Endothelial cell of umbilical vein (primary cell): ENCODE results near the gene NPAS1. TPM values are rescaled to one million over a fixed set of nuclear protein-coding genes. Genes with fewer than 3 reads are reported as not detected.

Source experiments
- BruUV-seq: library from RNA; stranded (reverse); fragments of 400-500 nt; replicated peaks from 2 replicates; lab custom pipeline; 2021; lab: Mats Ljungman, UMichigan
- CTCF ChIA-PET: fragments of 300-600, 350-600 bp; sonication (Branson Sonifier 250); formaldehyde crosslinking; loops from one replicate; lab custom pipeline; 2021; ENCODE audit warnings: antibody characterized with exemption, inconsistent platforms; lab: Charles Lee
- POLR2A ChIA-PET: fragments of 300-600, 350-600 bp; sonication (Branson Sonifier 250); formaldehyde crosslinking; loops from one replicate; lab custom pipeline; 2021; ENCODE audit warnings: antibody characterized with exemption, inconsistent platforms; lab: Charles Lee
- DNase-seq: peaks from one replicate; pipeline ENCODE4 v3.0.0-alpha.2; 2011; ENCODE audit warnings: low read depth, low spot score
- FAIRE-seq: peaks from 2 replicates; lab custom pipeline; 2011; peaks lifted over from hg19 to GRCh38; lab: Jason Lieb, UNC
- H2AFZ ChIP-seq: 2 replicates; pipeline ENCODE4 v1.6.0; 2012; ENCODE audit warnings: low read depth, low read length, control low read depth, inconsistent platforms
- H3K27ac ChIP-seq: 2 replicates; pipeline ENCODE4 v1.5.1; 2011; ENCODE audit warnings: low read depth, mild to moderate bottlenecking, control low read depth, low read length, moderate library complexity; ENCODE audit not compliant: insufficient read depth
- H3K27me3 ChIP-seq, 2 experiments: 2 replicates each; pipeline versions ENCODE4 v1.6.0 to v1.6.1; 2011; ENCODE audit warnings: low read length in 2 of 2, mixed read lengths in 1 of 2; ENCODE audit not compliant: control insufficient read depth in 2 of 2, insufficient read depth in 2 of 2
- H3K36me3 ChIP-seq, 2 experiments: 2 replicates in 1 of 2; 3 replicates in 1 of 2; pipeline ENCODE4 v1.5.1; 2011; ENCODE audit warnings: low read length in 2 of 2, mild to moderate bottlenecking in 1 of 2, moderate library complexity in 1 of 2; ENCODE audit not compliant: control insufficient read depth in 2 of 2, insufficient read depth in 2 of 2; ENCODE audit errors: extremely low read depth in 1 of 2
- H3K4me1 ChIP-seq: 3 replicates; pipeline ENCODE4 v1.5.1; 2011; ENCODE audit warnings: mild to moderate bottlenecking, low read length; ENCODE audit not compliant: control insufficient read depth, insufficient read depth; ENCODE audit errors: extremely low read depth
- H3K4me2 ChIP-seq: 2 replicates; pipeline ENCODE4 v1.6.1; 2011; ENCODE audit warnings: low read length, control low read depth, mixed read lengths; ENCODE audit not compliant: insufficient read depth
- H3K4me3 ChIP-seq, 3 experiments: fragments of 200-600 bp in 1 of 3; sonication (generic), shearing (Covaris generic) in 1 of 3; replicated peaks in 1 of 3; 2 replicates each; pipeline ENCODE4 v1.5.1; 2011 to 2016; ENCODE audit warnings: control low read depth in 3 of 3, low read length in 3 of 3, mild to moderate bottlenecking in 2 of 3, inconsistent platforms in 1 of 3, low read depth in 1 of 3, moderate library complexity in 1 of 3; ENCODE audit not compliant: insufficient read depth in 1 of 3
- H3K79me2 ChIP-seq: 2 replicates; pipeline ENCODE4 v1.6.0; 2012; ENCODE audit warnings: low read length, inconsistent platforms; ENCODE audit not compliant: control insufficient read depth, insufficient read depth
- H3K9ac ChIP-seq: replicated peaks from 2 replicates; pipeline ENCODE3; 2011; ENCODE audit warnings: low read length, control low read depth; ENCODE audit not compliant: insufficient read depth; ENCODE audit errors: extremely low read depth
- H3K9me1 ChIP-seq: replicated peaks from 3 replicates; pipeline ENCODE4 v1.6.0; 2011; ENCODE audit warnings: mild to moderate bottlenecking, low read length; ENCODE audit not compliant: control insufficient read depth, insufficient read depth; ENCODE audit errors: extremely low read depth
- H3K9me3 ChIP-seq: replicated peaks from 2 replicates; pipeline ENCODE4 v1.5.1; 2012; ENCODE audit warnings: low read length, inconsistent platforms; ENCODE audit not compliant: control insufficient read depth, insufficient read depth
- H4K20me1 ChIP-seq: replicated peaks from 2 replicates; pipeline ENCODE3; 2011; ENCODE audit warnings: mild to moderate bottlenecking, low read length; ENCODE audit not compliant: control insufficient read depth, insufficient read depth; ENCODE audit errors: extremely low read depth
- CTCF ChIP-seq, 2 donors: IDR thresholded peaks; 1 replicate in 1 of 2; 2 replicates in 1 of 2; pipeline ENCODE4 v1.5.1; 2011; ENCODE audit warnings: low read length in 2 of 2, mild to moderate bottlenecking in 2 of 2, moderate library complexity in 2 of 2, control low read depth in 1 of 2, inconsistent platforms in 1 of 2, low read depth in 1 of 2; ENCODE audit not compliant: insufficient read depth in 1 of 2; ENCODE audit errors: extremely low read depth in 1 of 2
- EZH2 ChIP-seq: IDR thresholded peaks from 2 replicates; pipeline ENCODE4 v1.6.1; 2012; ENCODE audit warnings: borderline replicate concordance, low read depth, mild to moderate bottlenecking, moderate library complexity, low read length, inconsistent platforms; ENCODE audit not compliant: severe bottlenecking
- FOS ChIP-seq: IDR thresholded peaks from 2 replicates; pipeline ENCODE4 v1.6.1; 2011; ENCODE audit warnings: mild to moderate bottlenecking, low read length, moderate library complexity, borderline replicate concordance; ENCODE audit not compliant: insufficient read depth
- GATA2 ChIP-seq: IDR thresholded peaks from 2 replicates; pipeline ENCODE4 v1.7.0; 2011; ENCODE audit warnings: low read depth, mild to moderate bottlenecking, moderate library complexity, mixed read lengths, low read length; ENCODE audit not compliant: insufficient read length, insufficient read depth
- JUN ChIP-seq: IDR thresholded peaks from 2 replicates; pipeline ENCODE4 v1.6.1; 2011; ENCODE audit warnings: borderline replicate concordance, low read depth; ENCODE audit not compliant: insufficient read length, insufficient read depth
- MAX ChIP-seq: IDR thresholded peaks from 2 replicates; pipeline ENCODE4 v1.6.1; 2011; ENCODE audit not compliant: insufficient read depth, insufficient read length
- MYC ChIP-seq: IDR thresholded peaks from one replicate; pipeline ENCODE4 v1.6.1; 2011; ENCODE audit warnings: mild to moderate bottlenecking, low read depth, low read length
- POLR2A ChIP-seq: IDR thresholded peaks from 2 replicates; pipeline ENCODE4 v1.6.1; 2012; ENCODE audit warnings: low read depth, mild to moderate bottlenecking, control low read depth, low read length
- POLR2AphosphoS5 ChIP-seq: IDR thresholded peaks from 2 replicates; pipeline ENCODE4 v1.6.1; 2012; ENCODE audit warnings: low read depth, mild to moderate bottlenecking, control low read depth, low read length, moderate library complexity; ENCODE audit not compliant: insufficient read depth
- dilution Hi-C: fragments of 300-500 bp; cut with MboI; formaldehyde crosslinking; loops from one replicate; pipeline ENCODE4 v1.15.0; 2019; ENCODE audit warnings: low sequenced_read_pairs; ENCODE audit not compliant: extremely low pct_ligation_motif_present
- intact Hi-C: fragments of 100-400 bp; cut with micrococcal nuclease; formaldehyde crosslinking; loops from one replicate; pipeline ENCODE4 v1.10.0; 2022
- polyA plus RNA-seq, 4 experiments: library from polyadenylated mRNA; depleted of rRNA in 3 of 4; stranded (reverse) in 3 of 4; unstranded in 1 of 4; fragments of >200 nt; gene quantifications; 2 replicates each; pipeline versions ENCODE4 v1.2.1 to v1.2.3, GENCODE V29; 2011 to 2012; ENCODE audit warnings: missing spikeins in 1 of 4
- total RNA-seq: library from RNA; stranded (reverse); gene quantifications from 2 replicates; pipeline ENCODE4 v1.2.3, GENCODE V29; 2021

NPAS1 gene
- total and polyA plus RNA-seq, 2 donors (not counting 3 experiments of a cell fraction or from before 2014, with no cell fraction given): 0.18 to 0.62 TPM

- no peak overlapping the region for H3K27ac ChIP-seq
- TF ChIP-seq FOS (no peak), MYC (no peak), GATA2 (no peak)
- no peak overlapping the region for H3K9ac ChIP-seq
- no peaks in the 10 kb centered on the region for H3K9me1 ChIP-seq
- no peak overlapping the region for H2AFZ ChIP-seq
- DNase-seq (no peak), FAIRE-seq (no peak)
- no TSS peak for BruUV-seq
- H3K4me1 ChIP-seq: no peaks in the 10 kb centered on the region
- POLR2A ChIA-PET: no interaction called here
- H3K9me3 ChIP-seq: no peaks in the 10 kb centered on the region
- no peak overlapping the region for H3K4me2 ChIP-seq
- no peak overlapping the region for H3K4me3 ChIP-seq
- H3K36me3 ChIP-seq: peaks cover 19 to 57% of the 10 kb centered on the region in 2 experiments
- no peaks in the 10 kb centered on the region for H3K79me2 ChIP-seq
- dilution Hi-C loops (no loop called here), intact Hi-C loops (no loop called here)
- H3K27me3 ChIP-seq: no peaks in the 10 kb centered on the region
- CTCF ChIA-PET: no interaction called here
- H4K20me1 ChIP-seq: no peaks in the 10 kb centered on the region
Measured at GRCh38 chr19:47084879-47085439, 65.3 kb downstream of the NPAS1 start.

DNA sequence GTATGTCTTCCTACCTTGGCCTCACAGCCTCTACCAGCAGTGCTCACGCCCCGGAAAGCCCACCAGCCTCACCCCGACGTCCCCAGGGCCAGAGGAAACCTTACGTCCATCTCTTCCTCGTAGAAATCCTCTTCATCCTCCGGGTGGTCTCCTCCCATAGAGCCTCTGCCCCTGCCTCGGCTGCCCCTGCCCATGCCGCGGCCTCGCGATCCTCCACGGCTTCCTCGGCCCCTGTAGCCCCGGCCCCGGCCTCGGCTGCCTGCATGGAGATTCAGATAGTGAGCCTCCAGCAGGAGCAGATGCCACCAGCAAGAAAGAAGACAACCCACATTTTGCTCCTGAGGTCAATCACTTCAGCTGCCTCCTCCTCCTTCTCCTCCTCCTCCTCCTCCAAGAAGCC lies 66.6 kb downstream of the NPAS1 start:
- TF ChIP-seq POLR2AphosphoS5 (no peak), MYC (no peak), GATA2 (no peak), FOS (no peak), POLR2A (no peak), MAX (no peak), CTCF (IDR thresholded peaks at IDR 0.05; ENCODE audit: extremely low read depth in 1 of 2, insufficient read depth in 1 of 2, low read depth in 1 of 2, low read length in 2 of 2) (no peak), JUN (no peak), EZH2 (no peak)
- no TSS peak for BruUV-seq
- Histone ChIP-seq H3K9me3 (no peaks in the 10 kb centered on the region), H3K4me2 (no peak overlapping the region), H3K79me2 (no peaks in the 10 kb centered on the region), H3K4me3 (no peak overlapping the region), H2AFZ (no peak overlapping the region), H3K27ac (no peak overlapping the region), H3K36me3 (peaks cover 16 to 53% of the 10 kb centered on the region in 2 experiments), H3K9ac (no peak overlapping the region), H3K9me1 (no peaks in the 10 kb centered on the region), H4K20me1 (no peaks in the 10 kb centered on the region), H3K4me1 (no peaks in the 10 kb centered on the region), H3K27me3 (no peaks in the 10 kb centered on the region)
- dilution Hi-C loops (no loop called here), intact Hi-C loops (no loop called here)
- ChIA-PET CTCF (no interaction called here), POLR2A (no interaction called here)
- no peak for DNase-seq
- FAIRE-seq: no peak
